Posterior cingulate gyrus (tissue), 11 donors: ENCODE measurements around the gene TFCP2.
"Not testable (repeated sequence)": the region's sequence is repeated elsewhere in the genome, so short reads cannot be mapped to it uniquely, and the experiment has no call there.

ENCODE experiments used
- DNase-seq, 10 donors: peaks; one replicate each; pipeline versions ENCODE4 v3.0.0 to v3.0.0-alpha.2; 2020 to 2021; ENCODE audit warnings: mixed read lengths in 3 of 10
- intact Hi-C: fragments of 100-400 bp; cut with DNase I; formaldehyde crosslinking; loops from one replicate; pipeline ENCODE4 v1.15.1; 2023

Gene TFCP2, protein sequence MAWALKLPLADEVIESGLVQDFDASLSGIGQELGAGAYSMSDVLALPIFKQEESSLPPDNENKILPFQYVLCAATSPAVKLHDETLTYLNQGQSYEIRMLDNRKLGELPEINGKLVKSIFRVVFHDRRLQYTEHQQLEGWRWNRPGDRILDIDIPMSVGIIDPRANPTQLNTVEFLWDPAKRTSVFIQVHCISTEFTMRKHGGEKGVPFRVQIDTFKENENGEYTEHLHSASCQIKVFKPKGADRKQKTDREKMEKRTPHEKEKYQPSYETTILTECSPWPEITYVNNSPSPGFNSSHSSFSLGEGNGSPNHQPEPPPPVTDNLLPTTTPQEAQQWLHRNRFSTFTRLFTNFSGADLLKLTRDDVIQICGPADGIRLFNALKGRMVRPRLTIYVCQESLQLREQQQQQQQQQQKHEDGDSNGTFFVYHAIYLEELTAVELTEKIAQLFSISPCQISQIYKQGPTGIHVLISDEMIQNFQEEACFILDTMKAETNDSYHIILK

GRCh38 chr12:51172515-51173431 lies at the start of gene TFCP2:
TSS of gene TFCP2 (minus strand) at chr12:51173135. CDS start at chr12:51172422, 713 bp downstream.
- peak; percentile 91 to 100 (median 96) for DNase-seq
- intact Hi-C loops, result loop anchor here (2.0 to 5.0 kb wide), 3 partner anchors 45 to 90 kb away; partner anchors contain the start of genes CSRNP2, DAZAP2 and POU6F1

DNA sequence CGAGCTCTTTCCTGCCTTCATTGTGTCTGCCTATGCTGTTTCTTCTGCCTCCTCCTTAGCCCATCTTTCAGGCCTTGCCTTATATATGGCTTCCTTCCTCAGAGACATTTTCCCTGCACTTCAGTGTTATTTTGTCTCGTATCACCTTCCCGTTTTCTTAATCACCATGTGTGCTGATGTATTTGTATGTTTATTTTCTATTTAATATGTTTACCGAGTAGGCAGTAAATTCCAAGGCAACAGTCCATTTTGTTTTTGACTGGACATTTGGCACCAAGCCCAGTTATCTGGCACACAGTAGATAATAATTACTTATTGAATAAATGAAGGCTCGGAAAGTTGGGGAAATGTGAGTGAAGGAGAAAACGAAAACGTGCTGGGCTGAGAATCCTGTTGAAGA lies 49.5 kb upstream of the TFCP2 start:
- intact Hi-C loops, result no loop called here
- no peak for DNase-seq

DNA sequence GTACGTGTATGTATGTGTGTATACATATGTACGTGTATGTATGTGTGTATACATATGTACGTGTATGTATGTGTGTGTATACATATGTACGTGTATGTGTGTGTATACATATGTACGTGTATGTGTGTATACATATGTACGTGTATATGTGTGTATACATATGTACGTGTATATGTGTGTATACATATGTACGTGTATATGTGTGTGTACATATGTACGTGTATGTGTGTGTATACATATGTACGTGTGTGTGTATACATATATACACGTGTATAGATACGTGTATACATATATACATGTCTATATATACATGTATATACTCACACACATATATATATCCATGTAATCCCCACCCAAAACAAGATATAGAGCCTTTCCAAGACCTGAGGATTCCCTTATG lies 46.9 kb upstream of the TFCP2 start:
- intact Hi-C loops, result loop anchor here (5.0 kb wide), 1 partner anchor 48 kb away; the partner anchor contains the start of gene TFCP2
- DNase-seq, result not testable (repeated sequence)

GRCh38 chr12:51219322-51219721 lies 46.4 kb upstream of the TFCP2 start:
- intact Hi-C loops, result loop anchor here (5.0 kb wide), 1 partner anchor 47 kb away; the partner anchor contains the start of gene TFCP2
- no peak for DNase-seq

GRCh38 chr12:51218607-51219161 lies 45.7 kb upstream of the TFCP2 start:
- no peak for DNase-seq
- intact Hi-C loops, result loop anchor here (5.0 kb wide), 1 partner anchor 46 kb away; the partner anchor contains the start of gene TFCP2

DNA sequence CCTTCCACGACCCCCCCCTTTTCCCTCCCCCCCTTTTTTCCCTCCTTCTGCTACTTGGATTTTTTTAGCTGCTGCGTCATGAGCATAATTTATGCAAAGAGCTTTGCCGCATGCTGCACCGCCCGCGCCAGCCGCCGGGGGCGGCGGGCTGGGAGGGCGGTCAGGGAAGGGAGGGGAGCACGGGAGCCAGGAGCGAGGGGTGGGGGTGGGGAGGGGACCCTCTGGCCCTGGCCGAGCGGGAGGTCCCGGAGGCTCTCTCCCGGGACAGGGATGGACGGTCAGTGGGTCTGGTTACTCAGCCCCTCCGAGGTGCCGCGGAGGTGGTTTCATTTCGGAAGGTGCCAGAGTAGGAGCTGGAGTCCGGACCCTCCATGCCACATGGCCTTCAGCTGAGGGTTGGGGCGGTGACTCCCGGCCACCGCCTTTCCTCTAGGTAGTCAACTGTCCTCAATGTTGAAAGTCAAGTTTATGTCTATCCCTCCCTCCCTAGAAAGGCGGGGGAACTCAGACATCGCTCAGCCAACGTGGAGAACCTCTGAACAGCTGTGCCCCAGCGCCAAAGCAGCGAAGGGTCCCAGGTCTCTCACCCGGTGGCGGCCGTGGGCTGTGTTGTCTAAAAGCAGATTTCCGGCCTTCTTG lies 45.2 kb upstream of the TFCP2 start, which contains the start of gene POU6F1:
POU6F1 (minus strand) TSS at position 95 of the 639 bp plus-strand sequence. CDS start 11,226 bp downstream, outside the sequence.
- DNase-seq, result peak; percentile 45 to 95 (median 62)
- intact Hi-C loops, result loop anchor here (5.0 kb wide), 1 partner anchor 46 kb away; the partner anchor contains the start of gene TFCP2

DNA sequence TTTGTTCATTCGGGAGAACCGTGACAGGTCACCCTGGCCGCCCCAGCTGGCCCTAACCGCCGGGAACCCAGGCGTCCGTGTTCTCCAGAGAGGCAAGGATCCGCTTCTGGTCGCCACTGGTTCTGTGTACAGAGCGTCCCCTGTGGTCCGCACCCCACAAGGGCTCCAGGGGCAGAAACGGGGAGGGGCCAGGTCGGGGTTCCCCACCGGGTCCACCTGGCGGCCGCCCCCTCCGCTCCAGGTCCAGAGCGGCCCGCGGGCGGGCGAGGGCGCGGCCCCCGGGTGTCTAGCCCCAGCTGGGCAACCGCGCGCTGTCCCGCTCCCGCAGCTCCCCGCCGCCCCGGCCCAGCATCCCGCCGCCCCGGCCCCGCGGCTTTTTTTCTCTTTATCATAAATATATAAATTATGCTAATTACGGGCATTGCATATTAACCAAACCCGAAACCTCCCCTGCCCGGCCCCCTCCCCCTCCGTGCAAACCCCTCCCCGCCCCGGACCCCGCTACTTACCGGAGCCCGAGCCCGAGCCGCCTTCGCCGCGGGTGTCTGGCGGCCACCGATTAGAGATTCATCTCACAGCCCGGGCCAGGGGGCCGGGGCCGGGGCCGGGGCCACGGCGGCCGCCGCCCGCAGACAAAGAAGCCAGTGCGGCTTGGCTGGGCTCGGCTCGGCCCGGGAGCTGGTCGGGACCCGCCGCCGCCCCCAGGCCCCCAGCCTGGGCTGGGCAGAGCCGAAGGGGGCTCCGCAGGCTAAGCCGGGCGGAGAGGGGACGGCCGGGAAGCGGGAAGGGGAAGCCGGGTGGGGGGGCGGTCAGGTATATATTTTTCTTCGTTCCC lies 44.4 kb upstream of the TFCP2 start:
- DNase-seq, result peak; percentile 35 to 94 (median 58)
- intact Hi-C loops, result loop anchor here (5.0 kb wide), 1 partner anchor 45 kb away; the partner anchor contains the start of gene TFCP2

DNA sequence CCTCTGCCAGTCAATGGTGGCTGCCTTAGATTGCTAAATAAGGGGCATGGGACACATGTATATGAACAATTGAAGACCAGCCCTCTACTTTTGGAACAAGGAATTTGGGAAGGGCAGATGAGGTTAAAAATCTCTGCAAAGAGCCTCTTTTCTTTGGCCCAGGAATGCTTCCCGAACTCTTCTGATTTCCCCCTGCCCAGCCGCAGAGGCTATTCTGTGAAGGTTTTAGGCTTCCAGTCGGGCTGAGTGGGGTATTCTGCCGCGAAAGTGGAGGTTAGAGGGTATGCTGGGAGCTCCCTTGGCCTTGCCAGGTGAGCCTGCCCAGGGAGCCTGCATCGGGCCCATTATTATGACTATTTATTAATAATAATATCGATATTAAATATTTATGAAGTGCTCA lies 43.7 kb upstream of the TFCP2 start:
- intact Hi-C loops, result loop anchor here (5.0 kb wide), 1 partner anchor 44 kb away; the partner anchor contains the start of gene TFCP2
- peak in 1 of 10 donors; percentile 55 for DNase-seq

DNA sequence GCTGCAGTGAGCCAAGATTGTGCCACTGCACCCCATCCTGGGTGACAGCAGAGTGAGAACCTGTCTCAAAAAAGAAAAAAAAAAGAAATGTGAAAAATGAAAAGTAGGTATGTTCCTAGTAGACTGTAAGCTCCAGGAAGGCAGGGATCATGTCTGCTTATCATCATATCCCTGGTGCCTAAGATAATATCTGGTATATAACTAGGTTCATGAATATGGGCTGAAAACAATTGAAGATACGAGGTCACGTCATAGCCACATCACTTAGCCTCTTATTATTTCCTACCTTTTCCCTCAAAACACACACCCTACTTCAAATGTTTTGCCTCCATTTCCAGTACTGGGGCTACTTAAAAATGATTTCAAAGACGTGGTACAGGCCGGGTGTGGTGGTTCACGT lies 42.0 kb upstream of the TFCP2 start:
- intact Hi-C loops, result loop anchor here (5.0 kb wide), 1 partner anchor 43 kb away; the partner anchor contains the start of gene TFCP2
- no peak for DNase-seq

- intact Hi-C loops, result no loop called here
- DNase-seq, result peak in 4 of 10 donors; percentile 33 to 92 (median 40)
Observed at GRCh38 chr12:51210690-51211395, 37.9 kb upstream of the TFCP2 start.

DNA sequence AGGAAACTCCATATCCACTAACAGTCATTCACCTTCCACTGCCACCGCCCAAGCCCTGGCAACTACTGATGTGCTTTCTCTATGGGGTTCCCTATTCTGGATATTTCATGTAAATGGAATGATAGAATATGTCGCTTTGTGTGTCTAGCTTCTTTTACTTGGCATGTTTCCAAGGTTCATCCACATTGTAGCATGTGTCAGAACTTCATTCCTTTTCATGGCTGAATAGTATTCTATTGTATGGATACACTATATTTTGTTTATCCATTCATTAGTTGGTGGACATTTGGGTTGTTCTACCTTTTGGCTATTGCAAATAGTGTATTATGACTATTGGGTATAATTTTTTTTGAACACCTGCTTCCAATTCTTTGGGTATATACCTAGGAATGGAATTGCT lies 36.3 kb upstream of the TFCP2 start:
- intact Hi-C loops, result no loop called here
- no peak for DNase-seq

DNA sequence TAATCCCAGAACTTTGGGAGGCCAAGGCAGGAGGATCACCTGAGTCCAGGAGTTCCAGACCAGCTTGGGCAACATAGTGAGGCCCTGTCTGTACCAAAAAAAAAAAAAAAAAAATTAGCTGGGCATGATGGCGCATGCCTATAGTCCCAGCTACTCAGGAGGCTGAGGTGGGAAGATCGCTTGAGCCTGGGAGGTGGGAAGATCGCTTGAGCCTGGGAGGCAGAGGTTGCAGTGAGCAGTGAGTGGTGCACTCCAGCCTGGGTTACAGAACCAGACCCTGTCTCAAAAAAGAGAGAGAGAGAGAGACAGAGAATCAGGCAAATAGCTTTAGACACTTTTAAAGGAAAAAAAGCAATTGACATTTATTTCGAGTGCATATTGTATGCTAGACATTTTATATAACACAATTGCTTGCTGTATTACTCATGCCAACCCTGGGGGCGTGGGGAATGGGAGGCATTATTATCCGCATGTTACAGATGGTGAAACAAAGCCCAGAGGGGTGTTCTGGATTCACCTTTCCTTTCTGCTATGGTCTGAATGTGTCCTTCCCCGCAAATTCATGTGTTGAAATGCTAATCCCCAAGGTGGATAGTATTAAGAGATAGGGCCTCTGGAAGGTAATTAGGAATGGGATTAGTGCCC lies 35.2 kb upstream of the TFCP2 start:
- DNase-seq, result no peak
- intact Hi-C loops, result no loop called here

GRCh38 chr12:51205350-51205749 lies 32.4 kb upstream of the TFCP2 start:
- intact Hi-C loops, result no loop called here
- peak in 2 of 10 donors; percentile 21 to 37 for DNase-seq

DNA sequence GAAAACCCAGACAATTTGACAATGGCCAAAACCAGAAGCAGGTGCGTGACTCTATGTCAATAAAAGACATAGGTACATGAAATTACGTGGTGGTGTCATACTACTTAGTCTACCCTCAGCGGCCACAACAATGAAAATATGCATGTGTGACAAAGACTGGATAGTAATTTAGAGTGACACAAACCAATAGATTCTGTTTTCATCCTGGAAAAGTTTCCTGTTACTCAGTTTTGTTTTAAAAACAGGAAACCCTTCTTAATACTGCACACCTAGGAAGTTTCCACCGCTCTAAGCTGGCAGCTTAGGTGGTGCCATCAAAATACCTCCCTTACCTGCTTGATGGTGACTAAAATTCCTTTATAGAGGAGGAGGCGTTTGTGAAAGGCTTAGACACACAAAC lies 29.8 kb upstream of the TFCP2 start:
- no peak for DNase-seq
- intact Hi-C loops, result no loop called here

GRCh38 chr12:51200806-51201205 lies 27.9 kb upstream of the TFCP2 start:
- no peak for DNase-seq
- intact Hi-C loops, result no loop called here

DNA sequence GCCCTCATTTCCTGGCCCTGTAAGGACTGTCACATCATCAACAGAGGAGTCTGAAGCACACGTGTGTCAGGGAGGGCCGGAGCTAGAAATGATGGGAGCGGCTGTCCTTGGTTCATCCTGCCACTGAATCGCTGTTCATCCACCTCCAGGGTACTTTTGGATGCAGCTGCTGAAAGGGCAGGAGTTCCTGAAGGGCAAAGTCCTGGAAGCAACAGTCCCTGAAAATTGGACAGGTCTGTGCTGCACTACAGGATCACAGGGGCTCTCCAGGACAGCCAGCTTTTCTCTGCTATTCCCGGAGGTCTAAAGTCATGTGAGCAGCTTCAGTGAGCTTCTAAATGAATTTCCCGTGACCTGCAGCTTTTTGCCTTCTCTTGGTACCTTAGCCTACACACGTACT lies 27.2 kb upstream of the TFCP2 start:
- intact Hi-C loops, result no loop called here
- no peak for DNase-seq

DNA sequence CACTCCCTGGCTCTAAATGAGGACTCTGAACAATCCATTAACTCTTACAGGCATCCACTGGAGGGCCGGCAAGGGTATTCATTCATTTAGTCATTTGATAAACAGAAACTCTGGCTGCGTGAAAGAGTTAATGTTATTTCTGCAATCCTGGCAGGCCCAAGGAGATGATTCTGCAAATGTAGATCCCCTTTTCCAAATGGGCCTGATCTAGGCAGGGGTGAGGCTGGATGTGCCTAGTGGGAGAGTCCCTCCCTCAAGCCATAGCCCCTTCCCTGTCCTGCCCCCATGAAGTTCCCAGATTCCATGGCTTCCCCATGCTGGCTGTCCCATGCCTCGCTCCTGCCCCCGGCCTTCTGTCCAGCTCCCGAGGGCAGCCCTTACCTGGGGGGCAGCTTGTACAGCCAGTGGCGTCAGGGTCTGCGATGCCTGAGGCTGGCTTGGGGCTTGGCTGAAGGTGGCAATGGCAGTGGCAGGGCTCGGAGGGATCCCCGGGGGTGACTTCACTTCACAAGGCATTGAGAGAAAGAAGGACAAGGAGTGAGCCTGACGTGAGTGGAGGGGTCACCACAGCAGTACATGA lies 26.5 kb upstream of the TFCP2 start:
- no peak for DNase-seq
- intact Hi-C loops, result no loop called here
